ENCODE results near the gene PEX26.

- TF ChIP-seq CTCF (IDR thresholded peaks at IDR 0.05), result no peak
- no peak for TF ChIP-seq POLR2A (IDR thresholded peaks at IDR 0.05)
Observed at GRCh38 chr22:18144105-18144504, 66.3 kb downstream of the PEX26 start.

All from right lobe of liver (tissue), 4 donors.